NCI-H526 treated with DMSO at 0.1 percent for 48 hours (cell line): ENCODE results near the gene GNAQ.
"Not testable (repeated sequence)": the region's sequence is repeated elsewhere in the genome, so short reads cannot be mapped to it uniquely, and the experiment has no call there.

Source experiments
- DNase-seq: peaks from one replicate; lab custom pipeline; 2025; lab: John Stamatoyannopoulos, UW

GNAQ gene

GRCh38 chr9:78031444-78031892 lies at the start of gene GNAQ:
TSS of gene GNAQ (minus strand) at chr9:78031811. CDS start at chr9:78031235, 576 bp downstream.
- DNase-seq, result no peak

- DNase-seq, result no peak
Measured at GRCh38 chr9:78074385-78075291, 43.0 kb upstream of the GNAQ start.

- no peak for DNase-seq
Measured at GRCh38 chr9:78073722-78074121, 42.1 kb upstream of the GNAQ start.

GRCh38 chr9:78072586-78073199 lies 41.1 kb upstream of the GNAQ start:
- DNase-seq, result no peak

- no peak for DNase-seq
Measured at GRCh38 chr9:78070521-78070920, 38.9 kb upstream of the GNAQ start.

- no peak for DNase-seq
Measured at GRCh38 chr9:78064075-78064474, 32.5 kb upstream of the GNAQ start.

- DNase-seq, result no peak
Measured at GRCh38 chr9:78062710-78063109, 31.1 kb upstream of the GNAQ start.

GRCh38 chr9:78054218-78054617 lies 22.6 kb upstream of the GNAQ start:
- DNase-seq, result not testable (repeated sequence)

- no peak for DNase-seq
Measured at GRCh38 chr9:78053627-78054026, 22.0 kb upstream of the GNAQ start.

- DNase-seq, result no peak
Measured at GRCh38 chr9:78050421-78050820, 18.8 kb upstream of the GNAQ start.

GRCh38 chr9:78049484-78049883 lies 17.9 kb upstream of the GNAQ start:
- DNase-seq, result no peak

GRCh38 chr9:78047106-78047505 lies 15.5 kb upstream of the GNAQ start:
- no peak for DNase-seq

GRCh38 chr9:78046112-78046511 lies 14.5 kb upstream of the GNAQ start:
- no peak for DNase-seq

- no peak for DNase-seq
Measured at GRCh38 chr9:78044886-78045285, 13.3 kb upstream of the GNAQ start.

- DNase-seq, result no peak
Measured at GRCh38 chr9:78044189-78044588, 12.6 kb upstream of the GNAQ start.

- no peak for DNase-seq
Measured at GRCh38 chr9:78041971-78042370, 10.4 kb upstream of the GNAQ start.

- DNase-seq, result no peak
Measured at GRCh38 chr9:78040726-78041125, 9.1 kb upstream of the GNAQ start.

- no peak for DNase-seq
Measured at GRCh38 chr9:78038620-78039300, 7.1 kb upstream of the GNAQ start.

- DNase-seq, result peak; percentile 46
Measured at GRCh38 chr9:78035383-78035993, 3.9 kb upstream of the GNAQ start.

- DNase-seq, result no peak
Measured at GRCh38 chr9:78033870-78034269, 2.3 kb upstream of the GNAQ start.

GRCh38 chr9:78032730-78033457 lies 1.3 kb upstream of the GNAQ start:
- no peak for DNase-seq
